OCI-LY1 (cell line): ENCODE data around the gene ZNF175.

ENCODE experiments used
- EZH2 ChIP-seq: fragments of 200-600 bp; sonication (generic), shearing (Covaris generic); IDR thresholded peaks from 2 replicates; pipeline ENCODE4 v1.8.0; 2017; ENCODE audit warnings: borderline replicate concordance, mixed run types, mild to moderate bottlenecking, antibody characterized with exemption, low read length, moderate library complexity, mixed read lengths
- TF ChIP-seq, protein P1 (sequence below): fragments of 200-600 bp; sonication (generic), shearing (Covaris generic); IDR thresholded peaks from 2 replicates; pipeline ENCODE4 v1.5.1; 2017; ENCODE audit warnings: mild to moderate bottlenecking, antibody characterized with exemption, low read length, moderate library complexity, mixed read lengths

DNA sequence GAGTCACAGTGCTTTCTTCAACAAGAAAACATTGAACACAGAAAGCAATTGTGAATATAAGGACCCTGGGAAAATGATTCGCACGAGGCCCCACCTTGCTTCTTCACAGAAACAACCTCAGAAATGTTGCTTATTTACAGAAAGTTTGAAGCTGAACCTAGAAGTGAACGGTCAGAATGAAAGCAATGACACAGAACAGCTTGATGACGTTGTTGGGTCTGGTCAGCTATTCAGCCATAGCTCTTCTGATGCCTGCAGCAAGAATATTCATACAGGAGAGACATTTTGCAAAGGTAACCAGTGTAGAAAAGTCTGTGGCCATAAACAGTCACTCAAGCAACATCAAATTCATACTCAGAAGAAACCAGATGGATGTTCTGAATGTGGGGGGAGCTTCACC, 15.7 kb downstream of the ZNF175 start:
- TF ChIP-seq, protein P1, sequence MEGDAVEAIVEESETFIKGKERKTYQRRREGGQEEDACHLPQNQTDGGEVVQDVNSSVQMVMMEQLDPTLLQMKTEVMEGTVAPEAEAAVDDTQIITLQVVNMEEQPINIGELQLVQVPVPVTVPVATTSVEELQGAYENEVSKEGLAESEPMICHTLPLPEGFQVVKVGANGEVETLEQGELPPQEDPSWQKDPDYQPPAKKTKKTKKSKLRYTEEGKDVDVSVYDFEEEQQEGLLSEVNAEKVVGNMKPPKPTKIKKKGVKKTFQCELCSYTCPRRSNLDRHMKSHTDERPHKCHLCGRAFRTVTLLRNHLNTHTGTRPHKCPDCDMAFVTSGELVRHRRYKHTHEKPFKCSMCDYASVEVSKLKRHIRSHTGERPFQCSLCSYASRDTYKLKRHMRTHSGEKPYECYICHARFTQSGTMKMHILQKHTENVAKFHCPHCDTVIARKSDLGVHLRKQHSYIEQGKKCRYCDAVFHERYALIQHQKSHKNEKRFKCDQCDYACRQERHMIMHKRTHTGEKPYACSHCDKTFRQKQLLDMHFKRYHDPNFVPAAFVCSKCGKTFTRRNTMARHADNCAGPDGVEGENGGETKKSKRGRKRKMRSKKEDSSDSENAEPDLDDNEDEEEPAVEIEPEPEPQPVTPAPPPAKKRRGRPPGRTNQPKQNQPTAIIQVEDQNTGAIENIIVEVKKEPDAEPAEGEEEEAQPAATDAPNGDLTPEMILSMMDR = no peak
- no peak for TF ChIP-seq EZH2
